Spleen (tissue), 7 donors: ENCODE measurements around the gene ITGB2.

ENCODE experiments used
- CTCF ChIP-seq, 11 experiments: fragments of 200-600 bp in 7 of 11; fragments of 450-650 bp in 4 of 11; sonication (generic) in 4 of 11; IDR thresholded peaks in 8 of 11; conservative IDR thresholded peaks in 3 of 11; 1 replicate in 7 of 11; 2 replicates in 4 of 11; pipeline versions ENCODE4 v1.4.0 to v1.8.0; 2016 to 2021; ENCODE audit warnings: antibody characterized with exemption in 11 of 11, inconsistent platforms in 4 of 11, mild to moderate bottlenecking in 1 of 11
- POLR2A ChIP-seq, 3 donors: fragments of 450-650 bp; IDR thresholded peaks; one replicate each; pipeline ENCODE4 v1.5.1; 2017; ENCODE audit warnings: antibody characterized with exemption in 3 of 3, mild to moderate bottlenecking in 1 of 3
- POLR2AphosphoS5 ChIP-seq, 3 donors: sonication (generic); formaldehyde crosslinking; IDR thresholded peaks; one replicate each; pipeline ENCODE4 v1.5.1; 2017; ENCODE audit warnings: antibody characterized with exemption in 3 of 3
- donor health status: DM: no; HTN: no; CAD: no; lungs with moderate emphysema.
- donor health status: DM: no; HTN: no; CAD: no.
- donor health status: DM: no; HTN: no; CAD: no.

DNA sequence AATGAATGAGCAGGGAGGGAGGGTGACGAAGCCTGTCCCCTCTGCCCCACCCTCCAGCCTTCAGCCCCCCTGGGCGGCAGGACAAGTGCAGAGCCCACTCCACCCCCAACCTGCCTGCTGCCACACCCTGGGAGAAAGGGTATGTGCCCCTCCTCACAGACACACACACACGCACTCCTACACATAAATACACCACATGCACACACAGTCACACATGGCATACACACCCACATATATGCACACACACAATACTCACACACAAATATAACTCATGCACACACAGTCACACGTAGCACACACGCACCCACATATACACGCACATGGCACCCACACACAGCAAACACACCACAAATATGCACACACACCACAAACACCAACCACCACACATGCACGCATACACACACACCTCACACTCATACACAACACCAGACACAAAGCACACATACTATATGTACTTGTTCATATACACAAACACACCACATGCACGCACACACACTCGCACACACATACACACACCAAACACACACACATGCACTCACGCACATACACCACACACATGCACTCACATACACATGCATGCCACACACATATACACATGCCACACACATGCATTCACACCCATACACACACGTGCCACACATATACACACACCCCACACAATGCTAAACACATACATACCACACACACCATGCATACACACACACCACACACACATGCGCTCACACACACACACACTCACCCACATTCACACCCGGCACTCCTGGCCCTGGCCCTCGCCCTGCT is 16.4 kb downstream of the ITGB2 start:
- TF ChIP-seq CTCF (IDR thresholded peaks at IDR 0.05 in 8 of 11, conservative IDR thresholded peaks at IDR 0.05 in 3 of 11), result no peak
- TF ChIP-seq POLR2AphosphoS5 (IDR thresholded peaks at IDR 0.05), result no peak
- no peak for TF ChIP-seq POLR2A (IDR thresholded peaks at IDR 0.05)
